Esophagus mucosa (tissue), 1 donor: ENCODE measurements around the gene ABLIM1. TPM values are rescaled to one million over a fixed set of nuclear protein-coding genes. Genes with fewer than 3 reads are reported as not detected.
A peak's percentile ranks its signal among the peaks of the same experiment; 100 is the strongest.

Experiments
- ATAC-seq: fragments of 200-7000 bp; cut with Tn5 transposase; one replicate; pipeline ENCODE4 v1.9.1; 2020
- total RNA-seq: library from RNA; stranded (reverse); gene quantifications from one replicate; pipeline ENCODE4 v1.2.4, GENCODE V29; 2023
- donor health status: DM: yes; HTN: yes; CAD: no.

Gene ABLIM1
- total RNA-seq, 1 donor from 2014 or later = 304 TPM

DNA sequence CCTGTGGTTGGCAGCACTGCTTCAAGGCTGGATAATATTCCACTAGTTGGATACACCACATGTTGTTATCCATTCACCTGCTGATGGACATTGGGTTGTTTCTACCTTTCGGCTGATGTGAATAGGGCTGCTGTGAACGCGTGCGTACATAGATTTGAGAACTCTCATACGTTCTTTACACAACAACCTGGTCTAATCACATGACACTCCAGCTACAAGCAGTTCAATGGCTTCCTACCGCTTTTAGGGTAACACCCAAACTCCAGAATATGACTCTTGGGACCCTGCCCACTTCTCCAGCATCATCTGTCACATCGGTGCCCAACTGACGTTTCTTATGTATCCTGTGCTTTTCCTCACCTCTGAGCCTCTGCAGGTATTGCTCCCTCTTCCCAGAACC, 114.6 kb downstream of the ABLIM1 start:
- no peak for ATAC-seq

DNA sequence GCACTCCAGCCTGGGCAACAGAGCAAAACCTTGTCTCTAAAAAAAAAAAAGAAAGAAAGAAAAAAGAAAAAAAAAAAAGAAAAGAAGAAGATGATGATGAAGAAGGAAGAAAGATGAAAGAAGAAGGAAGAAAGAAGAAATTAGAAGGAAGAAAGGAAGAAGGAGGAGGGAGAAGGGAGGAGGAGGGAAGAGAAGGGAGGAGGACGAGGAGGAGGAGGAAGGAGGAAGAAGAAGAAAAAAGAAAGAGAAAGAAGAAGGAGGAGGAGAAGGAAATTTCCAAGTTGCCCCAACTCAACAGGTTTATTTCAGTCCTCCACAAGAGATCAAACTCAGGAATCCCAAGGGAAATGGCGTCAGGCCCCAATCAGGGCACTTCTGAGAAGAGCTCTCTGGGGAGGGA, 115.7 kb downstream of the ABLIM1 start:
- ATAC-seq = no peak

- ATAC-seq = no peak
Observed at GRCh38 chr10:114541797-114542160, 116.3 kb downstream of the ABLIM1 start.

GRCh38 chr10:114541081-114541796, 116.8 kb downstream of the ABLIM1 start:
- ATAC-seq = peak; percentile 83

- no peak for ATAC-seq
Observed at GRCh38 chr10:114540236-114540635, 117.8 kb downstream of the ABLIM1 start.

GRCh38 chr10:114539623-114540022, 118.5 kb downstream of the ABLIM1 start:
- no peak for ATAC-seq

DNA sequence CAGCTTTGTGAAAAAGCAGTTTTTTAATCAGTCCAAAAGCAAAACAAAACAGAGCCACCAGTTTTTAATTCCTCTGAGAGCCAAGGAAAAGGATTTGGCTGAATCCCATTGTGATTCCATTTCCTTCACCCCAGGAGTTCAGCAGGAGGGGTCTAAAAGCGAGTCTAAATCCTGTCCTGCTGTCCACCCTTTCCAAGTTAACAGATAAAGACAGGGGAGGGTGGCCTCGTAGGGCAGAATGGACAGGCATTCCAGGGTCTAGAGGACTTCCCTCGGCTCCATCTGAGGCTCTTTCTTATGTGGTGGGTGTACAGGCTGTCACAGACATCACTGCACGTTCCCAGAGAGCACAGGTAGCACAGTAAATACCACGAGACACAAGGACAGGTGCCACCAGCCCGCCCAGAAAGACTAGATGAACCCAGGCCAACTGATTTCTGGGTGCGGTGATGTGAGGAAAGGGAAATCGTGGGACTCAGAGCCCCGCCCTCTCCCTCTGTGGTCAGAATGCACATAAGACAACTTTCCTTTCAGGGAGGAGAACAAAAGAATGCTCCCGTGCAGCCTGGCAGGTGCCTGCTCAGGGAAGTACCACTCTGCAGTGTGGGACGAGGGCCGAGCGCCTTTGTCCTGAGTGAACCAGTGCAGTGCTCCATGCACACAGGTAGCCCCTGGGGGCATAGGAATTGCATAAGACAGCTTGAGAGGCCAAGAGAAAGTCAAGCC, 119.7 kb downstream of the ABLIM1 start:
- ATAC-seq = peak; percentile 86

DNA sequence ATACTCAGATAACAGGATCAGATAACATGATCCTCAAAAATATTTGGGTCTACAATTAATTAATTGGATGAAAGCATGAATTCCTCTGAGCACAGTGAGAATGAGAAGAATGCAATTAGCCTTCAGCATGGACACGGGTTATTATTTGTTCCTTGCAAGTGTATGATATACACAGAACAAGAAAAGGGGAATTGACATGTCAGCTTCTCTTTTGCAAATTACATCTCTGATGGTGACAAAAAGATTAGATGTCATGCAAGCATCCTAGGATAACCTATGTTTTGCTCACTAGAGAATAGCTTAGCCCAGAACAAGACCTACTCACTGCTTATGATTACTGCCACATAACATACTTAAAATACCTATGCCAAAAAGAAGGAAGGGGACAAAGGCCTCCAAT, 120.3 kb downstream of the ABLIM1 start:
- no peak for ATAC-seq

DNA sequence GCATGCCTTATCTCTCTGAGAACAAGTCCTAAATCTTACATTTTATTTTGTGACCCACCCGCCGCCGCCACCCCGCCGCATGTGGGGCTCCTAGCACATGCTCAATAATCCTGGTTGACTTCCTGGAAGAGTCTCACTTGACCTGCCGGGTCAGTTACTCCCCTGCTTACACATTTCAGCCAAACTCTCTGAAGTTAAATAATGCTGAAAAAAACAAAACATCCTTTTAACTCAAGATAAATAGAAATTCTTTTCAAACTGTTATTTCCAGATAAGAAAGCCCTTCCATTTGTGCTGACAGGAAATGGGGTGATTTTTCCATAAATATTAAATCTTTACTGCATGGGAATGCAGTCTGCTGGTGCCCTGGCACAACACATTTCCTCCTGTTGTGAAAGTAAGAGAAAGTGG, 123.5 kb downstream of the ABLIM1 start:
- no peak for ATAC-seq

- ATAC-seq = no peak
Observed at GRCh38 chr10:114532226-114532625, 125.8 kb downstream of the ABLIM1 start.

GRCh38 chr10:114526504-114527238, 131.4 kb downstream of the ABLIM1 start:
- peak; percentile 90 for ATAC-seq

DNA sequence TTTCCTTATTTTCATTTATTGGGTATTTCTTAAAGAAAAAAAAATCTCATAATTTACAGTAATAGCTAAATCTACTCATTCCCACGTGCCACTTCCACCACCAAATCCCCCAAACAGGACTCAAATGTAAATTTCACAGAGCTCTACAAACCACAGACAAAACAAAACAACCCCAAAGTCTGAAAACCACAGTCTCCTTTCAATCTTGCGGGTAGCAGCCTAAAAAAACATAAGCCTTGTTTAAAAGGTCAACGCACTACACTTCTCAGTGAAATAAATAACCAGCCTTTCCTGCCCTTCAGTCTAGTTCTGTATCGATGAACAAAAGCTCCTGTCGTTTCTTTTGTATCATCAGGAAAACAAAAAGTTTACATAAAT, 132.0 kb downstream of the ABLIM1 start:
- ATAC-seq = no peak

DNA sequence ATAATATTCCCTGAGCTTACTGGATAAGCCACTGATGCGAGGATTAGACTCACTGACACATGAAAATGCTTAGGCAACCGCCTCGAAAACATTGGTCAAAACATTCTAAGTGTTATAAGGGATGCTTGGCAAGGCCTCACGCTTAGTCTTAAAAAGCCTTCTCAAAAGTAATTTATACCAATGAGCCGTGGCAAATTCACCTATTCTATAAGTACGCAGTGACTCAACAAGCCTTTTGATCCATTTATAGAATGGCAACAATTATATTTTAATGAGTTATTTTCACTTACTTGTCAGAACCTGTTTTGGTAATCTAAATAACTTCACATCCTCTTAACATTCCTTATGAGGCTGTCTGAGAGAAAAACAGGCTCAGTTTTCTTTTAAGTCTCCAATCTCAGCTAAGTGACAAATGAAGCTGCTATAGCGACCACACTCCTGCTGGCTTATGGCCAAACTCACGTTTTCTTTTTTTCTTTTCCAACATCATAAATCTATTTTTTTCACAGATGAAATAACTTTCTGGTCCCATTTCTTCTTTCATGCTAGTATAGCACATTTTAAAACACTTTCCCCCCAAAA, 132.6 kb downstream of the ABLIM1 start:
- ATAC-seq = peak; percentile 72

DNA sequence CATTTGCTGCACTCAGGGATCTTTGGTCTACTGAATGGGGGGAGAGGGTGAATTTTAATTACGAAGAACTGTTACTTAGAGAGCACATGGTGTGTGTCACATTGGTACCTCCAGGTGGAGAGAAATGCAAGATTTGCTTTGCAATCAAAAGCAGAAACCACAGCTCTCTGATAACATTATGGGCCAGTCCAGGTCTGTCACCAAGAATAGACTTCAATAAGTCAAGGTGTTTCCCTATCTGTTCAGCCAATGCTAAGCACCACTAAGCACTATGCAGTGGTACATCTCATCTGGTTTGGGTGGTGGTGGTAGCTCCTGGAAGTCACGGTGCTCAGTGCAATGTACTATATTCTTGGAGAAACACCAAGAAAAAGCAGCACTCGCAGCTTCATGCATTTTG, 134.2 kb downstream of the ABLIM1 start:
- ATAC-seq = no peak

- ATAC-seq = no peak
Observed at GRCh38 chr10:114521255-114521654, 136.8 kb downstream of the ABLIM1 start.

GRCh38 chr10:114520453-114520852, 137.6 kb downstream of the ABLIM1 start:
- ATAC-seq = peak; percentile 48

DNA sequence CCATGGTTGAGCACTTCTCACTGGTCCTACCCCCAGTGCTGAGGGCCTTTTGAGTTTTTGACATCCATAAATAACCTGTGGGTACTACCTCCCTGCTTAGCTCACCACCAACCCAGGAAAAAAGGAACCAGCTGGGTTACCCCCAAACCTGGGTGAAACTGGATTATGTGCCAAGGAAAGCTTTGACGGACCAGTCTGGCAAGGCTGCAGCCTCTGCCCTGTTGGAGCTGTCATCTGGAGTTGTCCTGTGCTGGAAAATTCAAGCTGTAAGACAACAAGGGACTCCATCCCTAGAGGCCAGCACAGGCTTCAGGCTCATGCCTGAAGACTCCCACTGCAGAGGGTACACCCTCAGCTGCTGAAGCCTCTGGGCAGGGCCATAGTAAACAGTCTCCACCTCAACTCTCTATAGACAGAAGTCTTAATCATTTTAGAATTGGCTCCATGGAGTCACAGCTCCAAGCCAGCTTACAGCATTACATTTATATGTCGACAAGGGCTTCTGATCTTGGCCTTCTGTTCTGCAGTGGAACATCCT, 138.2 kb downstream of the ABLIM1 start:
- ATAC-seq = peak; percentile 44

DNA sequence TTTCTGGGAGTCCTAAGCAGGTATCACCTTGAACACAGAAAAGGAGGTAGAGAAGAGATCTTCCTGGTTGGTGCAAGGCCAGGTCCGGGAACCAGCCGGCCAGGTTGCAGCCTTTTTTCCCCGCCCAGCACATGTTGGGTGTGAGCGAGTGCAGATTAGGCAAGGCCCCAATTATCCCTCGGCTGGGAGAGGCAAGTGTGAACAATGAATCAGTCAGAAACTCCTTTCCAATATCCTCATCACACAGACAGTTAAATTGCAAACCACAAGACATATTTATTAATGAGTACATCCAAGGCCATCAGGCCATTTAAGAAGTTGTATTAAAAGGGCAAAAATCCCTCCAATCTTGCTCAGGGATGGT, 138.8 kb downstream of the ABLIM1 start:
- ATAC-seq = peak; percentile 82

DNA sequence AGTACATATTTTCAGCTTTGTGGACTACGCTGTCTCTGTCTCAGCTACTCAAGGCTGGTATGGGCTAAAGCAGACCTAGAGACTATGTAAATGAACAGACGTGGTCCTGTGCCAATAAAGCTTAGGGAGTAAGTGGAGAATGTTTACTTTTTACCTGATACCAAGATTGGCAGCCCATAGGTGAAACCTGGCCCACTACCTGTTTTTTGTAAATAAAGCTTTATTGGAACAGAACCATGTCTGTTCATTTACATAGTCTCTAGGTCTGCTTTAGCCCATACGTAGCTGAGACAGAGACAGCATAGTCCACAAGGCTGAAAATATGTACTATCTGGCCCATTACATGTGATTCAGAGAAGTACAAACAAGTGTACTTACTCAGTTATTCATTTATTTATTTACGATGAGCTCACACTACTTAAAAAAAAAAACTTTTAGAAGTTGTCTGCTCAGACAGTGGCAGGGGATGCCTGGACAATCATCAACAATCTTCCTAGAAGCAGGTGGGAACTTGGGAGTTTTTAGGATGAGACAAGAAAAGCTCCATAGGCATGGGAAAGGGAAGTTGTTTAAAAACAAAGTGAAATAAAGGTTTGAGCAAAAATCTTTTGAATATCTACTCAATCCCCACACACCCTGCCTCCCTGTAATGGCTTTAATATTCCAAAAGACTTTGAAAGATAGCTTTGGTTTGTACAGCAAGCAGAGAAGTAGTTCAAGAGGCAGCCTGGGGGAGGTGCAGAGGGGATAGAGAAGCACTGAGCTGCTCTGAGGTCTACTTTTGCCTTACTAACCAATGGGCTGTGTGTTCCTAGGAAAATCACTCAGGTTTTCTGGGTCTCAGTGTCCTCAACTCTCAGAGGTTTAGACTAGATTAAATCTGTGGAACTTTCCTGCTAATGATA, 139.4 kb downstream of the ABLIM1 start:
- ATAC-seq = peak; percentile 25

GRCh38 chr10:114517368-114518250, 140.5 kb downstream of the ABLIM1 start:
- no peak for ATAC-seq

DNA sequence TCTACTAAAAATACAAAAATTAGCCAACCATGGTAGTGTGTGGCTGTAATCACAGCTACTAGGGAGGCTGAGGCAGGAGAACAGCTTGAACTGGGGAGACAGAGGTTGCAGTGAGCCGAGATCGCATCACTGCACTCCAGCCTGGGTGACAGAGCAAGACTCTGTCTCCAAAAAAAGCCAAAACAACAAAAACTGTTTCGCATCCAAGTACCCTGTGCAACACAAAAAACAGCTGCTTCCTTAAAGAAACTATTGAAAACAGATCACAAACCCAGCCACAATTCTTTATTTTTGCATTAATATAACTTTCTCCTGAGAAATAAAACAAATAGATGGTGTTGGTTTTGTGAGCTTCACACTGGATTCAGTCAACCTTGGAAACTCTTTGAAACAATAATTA, 141.7 kb downstream of the ABLIM1 start:
- ATAC-seq = no peak
